HepG2 (cell line): Measurements from ENCODE around the gene VPS9D1. TPM values are rescaled to one million over a fixed set of nuclear protein-coding genes. Genes with fewer than 3 reads are reported as not detected.

ENCODE experiments used
- ATF1 ChIP-seq: IDR thresholded peaks from 2 replicates; pipeline ENCODE4 v1.6.1; 2016; ENCODE audit warnings: mild to moderate bottlenecking, control low read depth
- FOXA3 ChIP-seq: IDR thresholded peaks from 2 replicates; pipeline ENCODE4 v1.6.1; 2016; ENCODE audit warnings: missing genetic modification reagents, missing compliant biosample characterization
- GATA4 ChIP-seq: sonication (generic); IDR thresholded peaks from 2 replicates; pipeline ENCODE4 v1.6.1; 2016; ENCODE audit warnings: antibody characterized with exemption, low read depth, borderline replicate concordance
- HMG20A ChIP-seq: IDR thresholded peaks from 2 replicates; pipeline ENCODE4 v1.6.1; 2016; ENCODE audit warnings: borderline replicate concordance
- MEF2D ChIP-seq: sonication (generic); formaldehyde crosslinking; IDR thresholded peaks from 2 replicates; pipeline ENCODE4 v1.5.1; 2020; ENCODE audit warnings: mild to moderate bottlenecking, missing genetic modification reagents
- PHF20 ChIP-seq: sonication (generic); formaldehyde crosslinking; IDR thresholded peaks from 2 replicates; pipeline ENCODE4 v1.5.0; 2020; ENCODE audit warnings: mild to moderate bottlenecking, missing genetic modification reagents
- PHF5A ChIP-seq: IDR thresholded peaks from one replicate; pipeline ENCODE4 v1.6.1; 2018; ENCODE audit warnings: low read depth, missing genetic modification reagents; ENCODE audit not compliant: unreplicated experiment
- PTBP1 ChIP-seq: fragments of 200-400 bp; formaldehyde crosslinking; IDR thresholded peaks from 2 replicates; pipeline ENCODE4 v1.6.1; 2018; ENCODE audit warnings: low read length, low read depth; ENCODE audit not compliant: poor library complexity, severe bottlenecking
- TARDBP ChIP-seq: sonication (generic); formaldehyde crosslinking; IDR thresholded peaks from 2 replicates; pipeline ENCODE4 v1.8.0; 2022; ENCODE audit warnings: mild to moderate bottlenecking, missing genetic modification reagents
- TBX3 ChIP-seq: fragments of 450-650 bp; IDR thresholded peaks from 2 replicates; pipeline ENCODE4 v1.6.1; 2017; ENCODE audit warnings: antibody characterized with exemption, mild to moderate bottlenecking, inconsistent platforms, borderline replicate concordance
- ZBTB7B ChIP-seq: sonication (generic); formaldehyde crosslinking; IDR thresholded peaks from 2 replicates; pipeline ENCODE4 v1.4.0; 2020; ENCODE audit warnings: missing genetic modification reagents
- ZMYM3 ChIP-seq: sonication (generic); formaldehyde crosslinking; IDR thresholded peaks from 2 replicates; pipeline ENCODE4 v1.5.1; 2020; ENCODE audit warnings: mild to moderate bottlenecking, missing genetic modification reagents
- ZNF17 ChIP-seq: sonication (generic); formaldehyde crosslinking; IDR thresholded peaks from 2 replicates; pipeline ENCODE4 v1.5.0; 2020; ENCODE audit warnings: mild to moderate bottlenecking, missing genetic modification reagents
- ZNF350 ChIP-seq: sonication (generic); formaldehyde crosslinking; IDR thresholded peaks from 2 replicates; pipeline ENCODE4 v1.4.0; 2020; ENCODE audit warnings: mild to moderate bottlenecking, low read depth, missing genetic modification reagents, borderline replicate concordance
- ZNF556 ChIP-seq: sonication (generic); formaldehyde crosslinking; IDR thresholded peaks from 2 replicates; pipeline ENCODE4 v1.4.0; 2020; ENCODE audit warnings: mild to moderate bottlenecking, missing genetic modification reagents, borderline replicate concordance
- ZNF619 ChIP-seq: sonication (generic); formaldehyde crosslinking; IDR thresholded peaks from 2 replicates; pipeline ENCODE4 v1.4.0; 2020; ENCODE audit warnings: mild to moderate bottlenecking, missing genetic modification reagents
- ZSCAN25 ChIP-seq: sonication (generic); formaldehyde crosslinking; IDR thresholded peaks from 2 replicates; pipeline ENCODE4 v1.8.0; 2022; ENCODE audit warnings: mild to moderate bottlenecking, missing genetic modification reagents
- ZSCAN31 ChIP-seq: sonication (generic); formaldehyde crosslinking; IDR thresholded peaks from 2 replicates; pipeline ENCODE4 v1.5.0; 2020; ENCODE audit warnings: low read depth, mild to moderate bottlenecking, missing genetic modification reagents
- polyA plus RNA-seq, 8 experiments: library from polyadenylated mRNA; depleted of rRNA in 3 of 8; stranded (reverse) in 7 of 8; unstranded in 1 of 8; fragments of >200 nt; fragmentation: Illumina TruSeq in 4 of 8; extraction: Trizol in 4 of 8; gene quantifications; 2 replicates each; pipeline versions ENCODE4 v1.2.1 to v1.2.3, GENCODE V29; 2011 to 2016; ENCODE audit warnings: low read depth in 4 of 8, missing spikeins in 1 of 8, mixed read lengths in 1 of 8; ENCODE audit not compliant: insufficient read depth in 1 of 8
- total RNA-seq, 5 experiments: library from RNA; depleted of rRNA; stranded (reverse); fragments of >200 nt; fragmentation: Illumina TruSeq; extraction: Trizol; gene quantifications; 2 replicates each; pipeline ENCODE4 v1.2.3, GENCODE V29; 2016; ENCODE audit warnings: low read depth in 1 of 5
- TF ChIP-seq, protein P1 (sequence below): sonication (generic); formaldehyde crosslinking; IDR thresholded peaks from 2 replicates; pipeline ENCODE4 v1.5.1; 2020; ENCODE audit warnings: missing genetic modification reagents, mild to moderate bottlenecking, borderline replicate concordance
- TF ChIP-seq, protein P2 (sequence below): sonication (generic); formaldehyde crosslinking; IDR thresholded peaks from 2 replicates; pipeline ENCODE4 v1.4.0; 2020; ENCODE audit warnings: missing genetic modification reagents
- TF ChIP-seq, protein P3 (sequence below): IDR thresholded peaks from 2 replicates; pipeline ENCODE4 v1.6.1; 2012; ENCODE audit warnings: inconsistent platforms
- TF ChIP-seq, protein P4 (sequence below): sonication (generic); formaldehyde crosslinking; IDR thresholded peaks from 2 replicates; pipeline ENCODE4 v1.4.0; 2020; ENCODE audit warnings: missing genetic modification reagents, borderline replicate concordance
- TF ChIP-seq, protein P5 (sequence below): sonication (generic); formaldehyde crosslinking; IDR thresholded peaks from 2 replicates; pipeline ENCODE4 v1.5.0; 2020; ENCODE audit warnings: missing genetic modification reagents, mild to moderate bottlenecking, borderline replicate concordance

The VPS9D1 gene
- total and polyA plus RNA-seq, 2 of the 13 experiments (the other 11 are each of a cell fraction or from before 2014, with no cell fraction given), result 10.1 to 13.2 TPM

DNA sequence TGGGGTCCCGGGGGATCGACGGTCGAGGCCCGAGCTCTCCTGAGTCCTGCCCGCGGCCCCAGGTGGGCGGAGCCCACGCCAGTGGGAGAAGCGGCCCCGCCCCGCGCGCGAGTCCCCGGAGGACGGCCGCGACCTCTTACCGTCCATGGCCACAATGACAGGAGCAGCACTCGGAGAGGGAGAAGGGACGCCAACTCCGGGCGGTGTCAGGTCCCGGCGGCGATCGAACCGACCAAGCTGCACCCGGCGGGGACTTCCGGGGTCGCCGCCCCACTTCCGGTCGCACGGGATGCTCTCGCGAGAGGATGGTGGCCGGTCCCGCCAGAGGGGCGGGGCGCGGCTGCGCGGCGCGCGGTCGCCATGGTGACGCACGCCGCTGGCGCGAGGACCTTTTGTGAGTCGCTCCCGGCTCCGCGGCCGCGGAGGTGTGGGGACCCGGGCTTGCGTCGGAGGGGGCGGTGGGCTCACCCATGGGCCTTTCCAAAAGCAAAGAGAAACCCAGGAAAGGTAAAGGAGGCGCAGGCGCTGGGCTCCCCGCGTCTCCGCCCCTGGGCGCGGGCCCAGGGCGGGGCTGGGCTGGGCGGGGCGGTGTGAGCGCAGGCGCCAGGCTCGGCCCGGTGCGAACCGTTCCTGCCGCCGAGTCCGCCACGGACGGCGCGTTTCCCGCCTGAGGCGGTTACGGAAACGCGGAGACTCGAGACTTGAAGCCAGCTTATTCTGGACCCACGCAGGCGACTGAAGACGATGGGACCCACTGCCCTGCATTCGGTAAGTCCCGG, 63.1 kb downstream of the VPS9D1 start, which contains the start of the genes CHMP1A and SPATA33 (continued):
- TF ChIP-seq, protein P1, sequence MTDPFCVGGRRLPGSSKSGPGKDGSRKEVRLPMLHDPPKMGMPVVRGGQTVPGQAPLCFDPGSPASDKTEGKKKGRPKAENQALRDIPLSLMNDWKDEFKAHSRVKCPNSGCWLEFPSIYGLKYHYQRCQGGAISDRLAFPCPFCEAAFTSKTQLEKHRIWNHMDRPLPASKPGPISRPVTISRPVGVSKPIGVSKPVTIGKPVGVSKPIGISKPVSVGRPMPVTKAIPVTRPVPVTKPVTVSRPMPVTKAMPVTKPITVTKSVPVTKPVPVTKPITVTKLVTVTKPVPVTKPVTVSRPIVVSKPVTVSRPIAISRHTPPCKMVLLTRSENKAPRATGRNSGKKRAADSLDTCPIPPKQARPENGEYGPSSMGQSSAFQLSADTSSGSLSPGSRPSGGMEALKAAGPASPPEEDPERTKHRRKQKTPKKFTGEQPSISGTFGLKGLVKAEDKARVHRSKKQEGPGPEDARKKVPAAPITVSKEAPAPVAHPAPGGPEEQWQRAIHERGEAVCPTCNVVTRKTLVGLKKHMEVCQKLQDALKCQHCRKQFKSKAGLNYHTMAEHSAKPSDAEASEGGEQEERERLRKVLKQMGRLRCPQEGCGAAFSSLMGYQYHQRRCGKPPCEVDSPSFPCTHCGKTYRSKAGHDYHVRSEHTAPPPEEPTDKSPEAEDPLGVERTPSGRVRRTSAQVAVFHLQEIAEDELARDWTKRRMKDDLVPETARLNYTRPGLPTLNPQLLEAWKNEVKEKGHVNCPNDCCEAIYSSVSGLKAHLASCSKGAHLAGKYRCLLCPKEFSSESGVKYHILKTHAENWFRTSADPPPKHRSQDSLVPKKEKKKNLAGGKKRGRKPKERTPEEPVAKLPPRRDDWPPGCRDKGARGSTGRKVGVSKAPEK (CRISPR knock-in tag), result 0 out of 2 replicates have a peak, but pooled peaks have one; percentile 33
- no peak for TF ChIP-seq ZNF17
- TF ChIP-seq MEF2D (CRISPR knock-in tag), result no peak; the same call in 1 of the 2 replicates
- TF ChIP-seq FOXA3 (CRISPR knock-in tag), result peak; percentile 37
- TF ChIP-seq ZSCAN25 (CRISPR knock-in tag), result peak; percentile 75; the same call in 1 of the 2 replicates
- TF ChIP-seq, protein P2, sequence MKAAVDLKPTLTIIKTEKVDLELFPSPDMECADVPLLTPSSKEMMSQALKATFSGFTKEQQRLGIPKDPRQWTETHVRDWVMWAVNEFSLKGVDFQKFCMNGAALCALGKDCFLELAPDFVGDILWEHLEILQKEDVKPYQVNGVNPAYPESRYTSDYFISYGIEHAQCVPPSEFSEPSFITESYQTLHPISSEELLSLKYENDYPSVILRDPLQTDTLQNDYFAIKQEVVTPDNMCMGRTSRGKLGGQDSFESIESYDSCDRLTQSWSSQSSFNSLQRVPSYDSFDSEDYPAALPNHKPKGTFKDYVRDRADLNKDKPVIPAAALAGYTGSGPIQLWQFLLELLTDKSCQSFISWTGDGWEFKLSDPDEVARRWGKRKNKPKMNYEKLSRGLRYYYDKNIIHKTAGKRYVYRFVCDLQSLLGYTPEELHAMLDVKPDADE (CRISPR knock-in tag), result no peak
- TF ChIP-seq ZNF619, result no peak
- TF ChIP-seq TARDBP (CRISPR knock-in tag), result peak; percentile 65; the same call in 1 of the 2 replicates
- TF ChIP-seq, protein P3, sequence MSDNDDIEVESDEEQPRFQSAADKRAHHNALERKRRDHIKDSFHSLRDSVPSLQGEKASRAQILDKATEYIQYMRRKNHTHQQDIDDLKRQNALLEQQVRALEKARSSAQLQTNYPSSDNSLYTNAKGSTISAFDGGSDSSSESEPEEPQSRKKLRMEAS, result peak; percentile 85
- TF ChIP-seq GATA4, result no peak
- TF ChIP-seq ZBTB7B (CRISPR knock-in tag), result peak; percentile 86
- TF ChIP-seq TBX3, result no peak
- peak; percentile 73 for TF ChIP-seq PHF5A (CRISPR knock-in tag)
- TF ChIP-seq ZNF556 (CRISPR knock-in tag), result no peak
- TF ChIP-seq, protein P4, sequence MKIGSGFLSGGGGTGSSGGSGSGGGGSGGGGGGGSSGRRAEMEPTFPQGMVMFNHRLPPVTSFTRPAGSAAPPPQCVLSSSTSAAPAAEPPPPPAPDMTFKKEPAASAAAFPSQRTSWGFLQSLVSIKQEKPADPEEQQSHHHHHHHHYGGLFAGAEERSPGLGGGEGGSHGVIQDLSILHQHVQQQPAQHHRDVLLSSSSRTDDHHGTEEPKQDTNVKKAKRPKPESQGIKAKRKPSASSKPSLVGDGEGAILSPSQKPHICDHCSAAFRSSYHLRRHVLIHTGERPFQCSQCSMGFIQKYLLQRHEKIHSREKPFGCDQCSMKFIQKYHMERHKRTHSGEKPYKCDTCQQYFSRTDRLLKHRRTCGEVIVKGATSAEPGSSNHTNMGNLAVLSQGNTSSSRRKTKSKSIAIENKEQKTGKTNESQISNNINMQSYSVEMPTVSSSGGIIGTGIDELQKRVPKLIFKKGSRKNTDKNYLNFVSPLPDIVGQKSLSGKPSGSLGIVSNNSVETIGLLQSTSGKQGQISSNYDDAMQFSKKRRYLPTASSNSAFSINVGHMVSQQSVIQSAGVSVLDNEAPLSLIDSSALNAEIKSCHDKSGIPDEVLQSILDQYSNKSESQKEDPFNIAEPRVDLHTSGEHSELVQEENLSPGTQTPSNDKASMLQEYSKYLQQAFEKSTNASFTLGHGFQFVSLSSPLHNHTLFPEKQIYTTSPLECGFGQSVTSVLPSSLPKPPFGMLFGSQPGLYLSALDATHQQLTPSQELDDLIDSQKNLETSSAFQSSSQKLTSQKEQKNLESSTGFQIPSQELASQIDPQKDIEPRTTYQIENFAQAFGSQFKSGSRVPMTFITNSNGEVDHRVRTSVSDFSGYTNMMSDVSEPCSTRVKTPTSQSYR (CRISPR knock-in tag), result peak; percentile 10; the same call in 1 of the 2 replicates
- TF ChIP-seq ZSCAN31 (CRISPR knock-in tag), result no peak; the same call in 1 of the 2 replicates
- TF ChIP-seq ATF1 (CRISPR knock-in tag), result no peak
- peak; percentile 92 for TF ChIP-seq PHF20 (CRISPR knock-in tag)
- no peak for TF ChIP-seq PTBP1
- no peak for TF ChIP-seq ZNF350 (CRISPR knock-in tag)
- TF ChIP-seq ZMYM3 (CRISPR knock-in tag), result peak; percentile 61; the same call in 1 of the 2 replicates
- no peak for TF ChIP-seq HMG20A
- TF ChIP-seq, protein P5, sequence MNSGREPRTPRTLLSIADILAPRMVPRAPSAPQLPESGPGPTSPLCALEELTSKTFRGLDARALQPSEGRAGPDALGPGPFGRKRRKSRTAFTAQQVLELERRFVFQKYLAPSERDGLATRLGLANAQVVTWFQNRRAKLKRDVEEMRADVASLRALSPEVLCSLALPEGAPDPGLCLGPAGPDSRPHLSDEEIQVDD (CRISPR knock-in tag), result no peak; the same call in none of the 2 replicates
